Coronary artery (tissue), 2 donors: ENCODE results near the gene WFIKKN1.

Experiments
- DNase-seq: peaks from one replicate; pipeline ENCODE4 v3.0.0-alpha.2; 2017; ENCODE audit warnings: low spot score
- H3K27ac ChIP-seq, 2 donors: fragments of 200-600 bp; sonication (generic); one replicate each; pipeline ENCODE4 v1.5.1; 2016 to 2019
- H3K4me3 ChIP-seq: fragments of 200-600 bp; sonication (generic); 2 replicates; pipeline ENCODE4 v1.5.1; 2016; ENCODE audit warnings: mild to moderate bottlenecking, moderate library complexity
- TF ChIP-seq, protein P1 (sequence below): fragments of 200-600 bp; sonication (generic); IDR thresholded peaks from one replicate; pipeline ENCODE4 v1.5.1; 2019; ENCODE audit warnings: antibody characterized with exemption

The WFIKKN1 gene

DNA sequence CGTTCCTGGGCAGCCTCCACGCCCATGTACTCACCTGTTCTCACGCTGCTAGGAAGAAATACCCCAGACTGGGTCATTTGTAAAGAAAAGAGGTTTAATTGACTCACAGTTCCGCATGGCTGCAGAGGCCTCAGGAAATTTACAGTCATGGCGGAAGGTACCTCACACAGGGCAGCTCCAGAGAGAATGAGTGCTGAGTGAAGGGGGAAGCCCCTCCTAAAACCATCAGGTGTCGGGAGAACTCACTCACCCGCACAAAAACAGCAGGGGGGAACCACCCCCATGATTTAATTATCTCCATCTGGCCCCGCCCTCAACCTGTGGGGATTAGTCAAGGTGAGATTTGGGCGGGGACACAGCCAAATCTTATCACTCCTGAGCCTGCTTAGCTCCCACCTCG lies 22.8 kb upstream of the WFIKKN1 start:
- no peak for DNase-seq
- no peak overlapping the region for H3K27ac ChIP-seq
- no peak overlapping the region for H3K4me3 ChIP-seq
- TF ChIP-seq, protein P1, sequence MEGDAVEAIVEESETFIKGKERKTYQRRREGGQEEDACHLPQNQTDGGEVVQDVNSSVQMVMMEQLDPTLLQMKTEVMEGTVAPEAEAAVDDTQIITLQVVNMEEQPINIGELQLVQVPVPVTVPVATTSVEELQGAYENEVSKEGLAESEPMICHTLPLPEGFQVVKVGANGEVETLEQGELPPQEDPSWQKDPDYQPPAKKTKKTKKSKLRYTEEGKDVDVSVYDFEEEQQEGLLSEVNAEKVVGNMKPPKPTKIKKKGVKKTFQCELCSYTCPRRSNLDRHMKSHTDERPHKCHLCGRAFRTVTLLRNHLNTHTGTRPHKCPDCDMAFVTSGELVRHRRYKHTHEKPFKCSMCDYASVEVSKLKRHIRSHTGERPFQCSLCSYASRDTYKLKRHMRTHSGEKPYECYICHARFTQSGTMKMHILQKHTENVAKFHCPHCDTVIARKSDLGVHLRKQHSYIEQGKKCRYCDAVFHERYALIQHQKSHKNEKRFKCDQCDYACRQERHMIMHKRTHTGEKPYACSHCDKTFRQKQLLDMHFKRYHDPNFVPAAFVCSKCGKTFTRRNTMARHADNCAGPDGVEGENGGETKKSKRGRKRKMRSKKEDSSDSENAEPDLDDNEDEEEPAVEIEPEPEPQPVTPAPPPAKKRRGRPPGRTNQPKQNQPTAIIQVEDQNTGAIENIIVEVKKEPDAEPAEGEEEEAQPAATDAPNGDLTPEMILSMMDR, result no peak

- Histone ChIP-seq H3K27ac (no peak overlapping the region), H3K4me3 (no peak overlapping the region)
- DNase-seq, result no peak
- TF ChIP-seq, protein P1, result no peak
Observed at GRCh38 chr16:609316-609715, 21.5 kb upstream of the WFIKKN1 start.

- DNase-seq, result no peak
- H3K27ac ChIP-seq, result no peak overlapping the region
- H3K4me3 ChIP-seq, result no peak overlapping the region
- TF ChIP-seq, protein P1, result no peak
Observed at GRCh38 chr16:609984-610383, 20.8 kb upstream of the WFIKKN1 start.

DNA sequence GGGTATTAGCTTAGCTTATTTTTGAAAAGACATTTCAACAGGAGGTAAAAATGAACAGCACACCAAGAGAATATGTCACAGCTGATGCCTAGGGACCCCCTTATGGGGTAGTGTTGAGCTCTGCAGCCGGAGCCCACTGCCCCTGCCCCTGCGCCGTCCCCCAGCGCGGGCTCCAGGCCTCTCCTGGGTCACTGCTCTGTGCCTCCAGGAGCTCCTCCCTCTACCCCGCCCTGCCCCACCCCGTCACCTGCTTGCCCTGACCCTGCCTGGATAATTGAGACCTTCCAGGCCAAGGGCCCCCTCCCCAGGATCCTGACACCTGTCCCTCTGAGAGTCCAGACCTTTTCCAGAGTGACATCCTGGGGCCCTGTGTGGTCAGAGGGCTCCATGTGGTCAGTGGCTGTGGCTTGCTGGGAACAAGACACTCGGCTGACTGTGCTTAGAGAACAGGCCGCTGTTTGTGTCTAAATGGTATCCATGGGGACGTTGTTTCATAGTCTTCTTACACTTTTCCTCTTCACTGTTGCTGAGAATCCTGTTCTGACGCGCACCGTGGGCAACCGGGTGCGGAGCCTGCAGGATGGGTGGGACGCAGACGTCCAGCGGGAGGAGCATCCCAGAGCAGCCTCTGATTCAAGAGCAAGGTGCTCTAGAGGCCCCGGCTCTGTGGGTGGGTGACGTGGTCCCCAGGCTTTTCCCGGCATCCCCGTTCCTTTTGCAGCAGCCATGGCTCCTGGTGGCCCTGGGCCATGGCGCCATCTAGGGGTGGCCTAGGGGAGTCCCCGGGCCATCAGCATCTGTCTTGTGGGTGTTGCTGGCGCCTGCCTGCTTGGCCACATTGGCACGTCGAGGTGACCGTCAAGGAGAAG lies 20.0 kb upstream of the WFIKKN1 start:
- H3K27ac ChIP-seq, result no peak overlapping the region
- TF ChIP-seq, protein P1, result peak; percentile 32
- no peak overlapping the region for H3K4me3 ChIP-seq
- no peak for DNase-seq

DNA sequence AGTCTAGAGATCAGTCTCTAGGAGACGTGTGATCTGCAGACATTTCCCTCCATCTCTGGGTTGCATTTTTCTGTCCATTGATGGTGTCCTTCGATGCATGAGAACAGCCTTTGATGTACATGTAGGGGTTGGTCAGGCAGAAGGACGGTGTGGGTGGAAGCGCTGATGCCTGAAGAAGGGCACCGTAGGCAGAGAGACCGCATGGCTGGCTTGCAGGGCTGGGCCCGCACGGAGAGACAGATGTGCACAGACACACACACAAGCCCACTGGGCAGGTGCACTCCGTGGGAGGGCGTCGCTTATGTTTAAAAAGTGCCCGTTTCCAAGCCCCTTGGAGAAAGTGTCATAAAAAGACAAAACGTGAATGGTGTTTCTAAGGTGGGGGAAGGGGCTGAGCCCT lies 15.7 kb upstream of the WFIKKN1 start:
- Histone ChIP-seq H3K4me3 (no peak overlapping the region), H3K27ac (no peak overlapping the region)
- TF ChIP-seq, protein P1, result no peak
- DNase-seq, result no peak

- TF ChIP-seq, protein P1, result no peak
- Histone ChIP-seq H3K4me3 (no peak overlapping the region), H3K27ac (no peak overlapping the region)
- DNase-seq, result no peak
Observed at GRCh38 chr16:616733-617586, 13.8 kb upstream of the WFIKKN1 start.
